HG03520 (cell line): ENCODE measurements around the gene NOTCH4.

ENCODE experiments used
- ATAC-seq: cut with Tn5 transposase; IDR thresholded peaks from one replicate; pipeline ENCODE4 v1.9.1; 2021; ENCODE audit warnings: mild to moderate bottlenecking, moderate library complexity; ENCODE audit not compliant: unreplicated experiment

The NOTCH4 gene

DNA sequence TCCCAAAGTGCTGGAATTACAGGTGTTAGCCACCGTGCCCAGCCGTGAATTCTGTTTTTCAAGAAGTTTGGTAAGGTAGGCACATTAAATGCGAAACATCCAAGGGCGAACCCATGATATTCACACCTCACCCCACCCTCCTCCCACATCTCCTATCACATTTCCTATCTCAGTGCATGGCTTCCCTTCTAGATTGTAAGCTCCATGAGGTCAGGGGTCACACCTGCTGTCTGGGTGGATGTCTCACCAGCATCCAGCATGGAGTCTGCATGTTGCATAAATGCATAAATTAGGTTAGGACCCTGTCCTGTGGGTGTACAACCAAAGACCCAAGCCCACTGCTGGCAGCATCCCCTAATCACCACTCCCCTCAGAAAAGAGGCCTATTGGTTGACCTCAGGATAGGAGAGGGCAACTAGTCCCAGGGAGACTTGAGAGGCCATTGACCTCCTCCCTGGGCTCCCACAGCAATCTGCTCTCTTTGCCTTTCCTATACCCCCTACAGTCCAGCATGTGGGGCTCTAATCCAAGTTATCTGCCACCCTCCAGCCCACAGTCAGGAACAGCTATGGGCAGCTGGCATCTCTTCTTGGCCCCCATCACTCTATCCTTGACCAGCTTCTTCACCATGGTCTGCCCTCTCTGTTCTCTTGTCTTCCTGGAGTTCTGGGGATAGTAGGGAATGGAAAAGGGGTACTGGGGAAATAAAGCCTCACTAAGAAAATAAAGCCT lies 76.3 kb downstream of the NOTCH4 start:
- no peak for ATAC-seq

DNA sequence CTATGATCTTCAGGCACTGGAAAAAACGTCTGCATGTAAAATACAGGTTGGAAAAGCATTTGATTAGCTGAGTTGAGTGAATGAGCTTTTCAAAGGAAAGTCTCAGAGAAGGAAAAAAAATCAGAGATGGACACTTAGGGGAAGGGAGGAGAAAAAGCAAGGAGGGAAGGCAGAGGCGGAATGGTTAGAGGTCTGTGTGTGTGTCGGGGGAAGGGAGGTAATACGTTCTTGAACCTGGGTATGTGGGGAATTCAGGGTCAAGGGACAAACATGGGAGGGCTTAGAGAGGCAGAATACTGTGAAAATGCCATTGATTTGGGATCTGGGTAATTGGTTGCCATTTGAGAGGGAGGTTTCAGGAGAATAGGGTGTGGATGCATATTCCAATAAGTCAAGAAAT lies 77.2 kb downstream of the NOTCH4 start:
- ATAC-seq, result no peak

DNA sequence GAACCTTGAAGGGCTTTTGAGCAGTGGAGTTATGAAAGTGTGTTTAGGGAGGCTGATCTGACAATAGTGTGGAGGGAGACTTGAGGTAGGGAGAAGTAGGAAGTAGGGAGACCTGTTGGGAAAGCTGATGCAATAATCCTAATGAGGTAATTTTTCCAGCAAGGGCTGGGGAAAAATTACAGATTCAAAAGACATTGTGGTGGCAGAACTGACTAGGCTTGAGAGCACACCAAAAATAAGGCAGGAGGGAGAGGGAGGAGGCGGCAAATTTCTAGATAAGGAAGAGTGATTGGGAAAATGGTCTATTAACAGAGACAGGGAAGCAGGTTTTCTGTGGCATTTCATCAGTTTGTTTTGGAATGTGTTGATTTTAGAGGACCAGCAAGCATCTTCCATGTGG lies 77.6 kb downstream of the NOTCH4 start:
- ATAC-seq, result no peak
